ENCODE data around the gene CSNK1G3. TPM values are rescaled to one million over a fixed set of nuclear protein-coding genes. Genes with fewer than 3 reads are reported as not detected.

CSNK1G3 gene
- total RNA-seq, 1 experiment from 2014 or later = 48.3 TPM

GRCh38 chr5:123537256-123537655, 25.3 kb downstream of the CSNK1G3 start:
- no peak overlapping the region for H2BK20ac ChIP-seq (ENCODE audit: low read depth, low read length, poor library complexity, severe bottlenecking)
- no peaks in the 10 kb centered on the region for H3K27me3 Mint-ChIP-seq (ENCODE audit: low read depth)
- no peak overlapping the region for H3K18ac ChIP-seq (ENCODE audit: insufficient read length, low read depth, low read length)
- no peak overlapping the region for H2BK120ac ChIP-seq (ENCODE audit: low read depth, low read length, poor library complexity, severe bottlenecking)
- H3K4ac ChIP-seq (ENCODE audit: low read depth, low read length) = no peak overlapping the region
- WGBS (ENCODE audit: extremely low coverage, insufficient read length, low lambda C conversion rate) = no CpG with 5 or more reads among the region's 2 CpGs
- H3K4me1 Mint-ChIP-seq = peaks cover 12 to 21% of the 10 kb centered on the region in 2 experiments
- H3K79me1 ChIP-seq (ENCODE audit: insufficient read depth, low read depth, low read length, poor library complexity, severe bottlenecking) = peaks cover 2% of the 10 kb centered on the region
- H3K23me2 ChIP-seq (ENCODE audit: insufficient read length, low read depth, low read length, poor library complexity, severe bottlenecking) = no peaks in the 10 kb centered on the region
- H2BK15ac ChIP-seq (ENCODE audit: low read depth, low read length) = no peak overlapping the region
- H3K9ac ChIP-seq (ENCODE audit: extremely low read depth, insufficient read length, low read length) = no peak overlapping the region
- no peaks in the 10 kb centered on the region for H4K20me1 ChIP-seq (ENCODE audit: control insufficient read depth, insufficient read depth, insufficient read length)
- H4K5ac ChIP-seq (ENCODE audit: insufficient read length, low read depth, low read length) = no peak overlapping the region
- TF ChIP-seq CTCF (conservative IDR thresholded peaks at IDR 0.05) = no peak
- H3K27ac Mint-ChIP-seq = no peak overlapping the region
- H4K8ac ChIP-seq (replicated peaks; ENCODE audit: insufficient read length, low read depth, low read length) = no peak overlapping the region
- H3K14ac ChIP-seq (ENCODE audit: insufficient read depth, low read length) = no peak overlapping the region
- no peaks in the 10 kb centered on the region for H3K36me3 Mint-ChIP-seq (ENCODE audit: insufficient read depth in 1 of 3, low read depth in 3 of 3)
- H3K27ac ChIP-seq (ENCODE audit: insufficient read length, low read depth, low read length) = no peak overlapping the region
- no peak overlapping the region for H4K91ac ChIP-seq (ENCODE audit: insufficient read length, low read depth, low read length)
- H2BK12ac ChIP-seq (ENCODE audit: insufficient read length, low read depth, low read length) = no peak overlapping the region
- H3K4me2 ChIP-seq (ENCODE audit: insufficient read depth, insufficient read length, low read length) = no peak overlapping the region
- H3T11ph ChIP-seq (ENCODE audit: low read length) = no peak overlapping the region
- H3K23ac ChIP-seq (ENCODE audit: insufficient read length, low read depth, low read length) = no peak overlapping the region
- no peak overlapping the region for H2AK5ac ChIP-seq (ENCODE audit: insufficient read length, low read length)
- H3K79me2 ChIP-seq (ENCODE audit: insufficient read depth, low read length) = peaks cover 4% of the 10 kb centered on the region; the same call in 1 of the 2 replicates
- no peak overlapping the region for H3K56ac ChIP-seq (ENCODE audit: insufficient read length, low read depth, low read length)
- H3K4me1 ChIP-seq (ENCODE audit: insufficient read depth, low read length) = peaks cover 2% of the 10 kb centered on the region
- H2AFZ ChIP-seq (ENCODE audit: low read length) = no peak overlapping the region
- no peaks in the 10 kb centered on the region for H3K9me3 Mint-ChIP-seq
- no peak overlapping the region for H3K4me3 Mint-ChIP-seq
- no peak overlapping the region for H2BK5ac ChIP-seq (ENCODE audit: insufficient read length, low read length)
- no peaks in the 10 kb centered on the region for H3K9me3 ChIP-seq (ENCODE audit: control insufficient read depth, low read depth, low read length)
- no peak for DNase-seq
- H3K27me3 ChIP-seq (ENCODE audit: insufficient read depth, low read length) = no peaks in the 10 kb centered on the region

Data from H9 (cell line).